CD4-positive, alpha-beta T cell treated with Interleukin-17A for 4 hours (primary cell): ENCODE results near the gene HCK.

Source experiments
- DNase-seq: peaks from one replicate; pipeline ENCODE4 v3.0.0-alpha.2; 2020; ENCODE audit warnings: mixed read lengths

HCK gene

GRCh38 chr20:32063695-32064094 is 11.7 kb downstream of the HCK start:
- no peak for DNase-seq

DNA sequence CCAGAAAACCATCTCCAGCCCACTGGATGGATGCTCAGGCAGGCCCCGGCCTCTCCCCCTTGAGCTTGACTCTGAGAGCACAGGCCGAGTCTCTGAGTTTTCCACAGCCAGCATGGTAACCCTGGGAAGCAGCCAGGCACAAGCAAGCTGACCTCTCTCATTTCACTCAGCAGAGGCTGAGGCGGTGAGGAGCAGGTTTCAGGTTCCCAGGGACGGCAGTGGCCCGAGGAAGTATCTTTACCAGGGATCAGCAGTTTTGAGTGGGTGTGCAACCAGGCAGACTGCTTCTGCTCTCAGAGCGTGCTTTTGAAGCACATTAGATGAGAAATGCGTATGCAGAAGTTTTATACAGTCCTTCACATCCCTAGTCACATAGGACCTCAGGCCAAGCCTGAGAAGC is 12.6 kb downstream of the HCK start:
- DNase-seq, result no peak

DNA sequence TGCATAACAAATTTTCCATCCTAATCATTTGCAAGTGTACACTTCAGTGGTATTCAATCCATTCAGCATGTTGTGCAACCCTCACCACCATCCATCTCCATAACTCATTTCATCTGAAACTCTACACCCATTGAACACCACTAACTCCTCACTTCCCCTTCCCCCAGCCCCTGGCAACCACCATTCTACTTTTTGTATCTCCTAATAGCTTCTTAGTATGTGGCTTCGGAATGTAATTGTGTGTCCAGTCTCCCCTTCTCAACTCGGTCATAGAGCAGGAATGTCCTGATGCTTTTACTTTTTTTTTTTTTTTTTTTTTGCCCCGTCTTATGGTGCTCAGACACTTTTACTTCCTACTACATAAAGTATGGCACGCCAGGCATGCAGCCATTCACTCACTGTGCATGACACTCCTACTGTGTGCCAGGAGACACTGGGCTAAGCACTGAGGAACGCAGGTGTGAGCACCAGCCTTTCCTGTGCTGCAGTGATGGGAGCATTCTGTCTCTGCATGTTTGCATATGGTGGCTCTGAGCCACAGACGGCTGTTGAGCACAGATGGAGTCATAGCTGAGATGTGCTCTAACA is 15.3 kb downstream of the HCK start:
- DNase-seq, result no peak

GRCh38 chr20:32068174-32068573 is 16.1 kb downstream of the HCK start:
- no peak for DNase-seq

DNA sequence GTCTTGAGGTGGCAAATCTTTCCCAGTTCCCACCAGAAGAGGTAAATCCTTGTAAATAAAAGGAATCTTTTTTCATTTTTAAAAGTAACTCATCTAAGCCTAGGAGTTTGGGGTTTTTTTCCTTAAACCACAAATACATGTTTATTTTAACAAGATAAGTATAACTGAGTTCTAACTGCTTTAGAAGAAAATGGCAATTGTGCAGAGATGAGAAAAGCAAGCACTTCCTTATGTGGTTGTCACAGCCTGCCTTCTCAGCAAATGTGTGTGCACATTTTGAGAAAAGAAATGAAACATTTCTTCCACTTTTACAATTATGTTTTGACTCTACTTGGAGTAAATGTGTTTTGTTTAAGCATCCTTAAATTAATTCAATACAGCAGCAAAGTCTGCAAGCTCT is 17.7 kb downstream of the HCK start:
- no peak for DNase-seq

GRCh38 chr20:32070282-32070681 is 18.2 kb downstream of the HCK start:
- no peak for DNase-seq

DNA sequence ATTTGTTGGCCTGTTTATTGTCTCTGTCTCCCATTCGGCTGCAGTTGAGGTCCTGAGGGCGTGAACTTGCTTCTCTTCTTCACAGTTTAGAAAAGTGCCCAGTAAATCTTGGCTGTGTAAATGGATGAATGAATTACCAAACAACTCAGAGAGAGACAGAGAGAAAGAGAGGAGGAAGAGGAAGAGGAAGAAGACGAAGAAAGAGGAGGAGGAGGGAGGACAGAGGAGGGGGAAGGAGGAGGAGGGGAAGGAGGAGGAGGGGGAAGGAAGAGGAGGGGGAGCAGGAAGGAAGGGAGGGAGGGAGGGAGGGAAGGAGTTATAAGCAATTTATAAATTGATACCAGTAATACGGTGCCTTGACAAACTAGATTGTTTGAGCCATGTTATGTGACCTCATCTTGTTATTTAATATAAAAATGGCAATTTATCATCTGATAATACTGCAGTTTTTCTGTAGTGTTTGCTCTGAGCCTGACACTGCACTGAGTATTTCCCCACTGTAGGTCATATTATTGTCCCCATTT is 18.7 kb downstream of the HCK start:
- no peak for DNase-seq

- DNase-seq, result no peak
These were observed 19.5 kb downstream of the HCK start for GRCh38 chr20:32071395-32072167.

DNA sequence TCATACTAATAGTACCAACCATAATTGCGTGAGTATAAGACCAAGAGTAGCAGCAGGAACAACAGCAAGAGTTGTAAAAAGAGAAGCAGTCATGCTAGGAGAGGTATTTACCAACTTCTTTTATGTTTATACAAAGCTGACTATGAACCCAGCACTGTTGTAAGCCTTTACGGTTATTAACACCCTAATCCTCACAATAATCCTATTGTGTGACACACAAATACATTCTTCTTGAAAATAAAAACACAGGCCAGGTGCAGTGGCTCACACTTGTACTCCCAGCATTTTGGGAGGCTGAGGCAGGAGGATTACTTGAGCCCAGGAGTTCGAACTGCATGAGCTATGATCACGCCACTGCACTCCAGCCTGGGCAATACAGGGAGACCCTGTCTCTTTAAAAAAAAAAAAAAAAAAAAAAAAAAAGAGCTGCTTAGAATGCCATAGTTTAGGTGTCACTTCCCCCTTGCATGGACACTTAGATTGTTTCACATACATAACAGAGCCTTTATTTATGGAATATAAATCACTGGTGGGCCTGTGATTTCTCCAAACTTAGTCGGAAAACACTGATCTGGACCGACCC is 20.2 kb downstream of the HCK start:
- DNase-seq, result no peak

- DNase-seq, result no peak
These were observed 23.5 kb downstream of the HCK start for GRCh38 chr20:32075534-32075933.

DNA sequence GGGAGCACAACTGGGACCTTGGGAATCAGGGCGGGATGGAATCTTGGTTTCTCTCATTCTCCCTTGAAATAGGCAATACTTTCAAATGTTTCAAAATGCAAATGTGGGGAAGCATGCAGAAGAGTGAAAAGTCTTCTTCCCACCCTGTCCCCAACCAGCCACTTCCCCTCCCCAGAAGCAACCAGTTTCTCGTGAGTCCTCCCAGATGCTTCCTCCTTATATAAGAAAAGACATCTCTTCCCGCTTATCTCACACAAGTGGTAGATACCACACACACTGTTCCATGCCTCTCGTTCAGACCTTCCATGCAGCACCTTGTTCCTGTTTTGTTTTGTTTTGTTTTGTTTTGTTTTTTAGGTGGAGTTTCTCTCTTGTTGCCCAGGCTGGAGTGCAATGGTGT is 25.1 kb downstream of the HCK start:
- DNase-seq, result no peak

DNA sequence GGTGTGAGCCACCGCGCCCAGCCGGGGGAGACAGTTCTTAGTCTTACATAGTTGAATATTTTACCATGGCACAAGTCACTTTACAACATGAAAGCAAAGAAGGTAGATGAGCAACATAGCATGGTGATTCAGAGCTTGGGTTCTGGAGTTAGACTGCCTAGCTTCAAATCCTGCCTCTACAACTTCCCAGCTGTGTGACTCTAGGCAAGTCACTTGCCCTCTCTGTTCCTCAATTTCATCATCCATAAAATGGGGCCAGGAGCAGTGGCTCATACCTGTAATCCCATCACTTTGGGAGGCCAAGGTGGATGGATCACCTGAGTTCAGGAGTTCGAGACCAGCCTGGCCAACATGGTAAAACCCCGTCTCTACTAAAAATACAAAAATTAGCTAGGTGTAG is 26.3 kb downstream of the HCK start:
- no peak for DNase-seq

GRCh38 chr20:32078791-32079190 is 26.7 kb downstream of the HCK start:
- no peak for DNase-seq

- no peak for DNase-seq
These were observed 27.6 kb downstream of the HCK start for GRCh38 chr20:32079655-32080109.

DNA sequence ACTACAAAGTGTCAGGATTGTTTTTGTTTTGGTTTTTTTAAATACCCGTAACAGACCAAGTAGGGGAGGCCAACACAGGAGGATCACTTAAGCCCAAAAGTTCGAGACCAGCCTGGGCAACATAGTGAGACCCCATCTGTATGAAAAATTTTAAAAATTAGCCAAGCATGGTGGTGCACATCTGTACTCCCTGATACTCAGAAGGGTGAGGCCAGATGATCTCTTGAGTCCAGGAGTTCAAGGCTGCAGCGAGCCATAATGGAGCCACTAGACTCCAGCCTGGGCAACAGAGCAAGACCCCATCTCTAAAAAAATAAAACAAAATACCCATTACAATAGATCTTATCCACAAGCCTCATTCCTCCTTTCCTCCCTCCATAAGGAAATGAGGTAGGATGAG is 28.7 kb downstream of the HCK start:
- no peak for DNase-seq

DNA sequence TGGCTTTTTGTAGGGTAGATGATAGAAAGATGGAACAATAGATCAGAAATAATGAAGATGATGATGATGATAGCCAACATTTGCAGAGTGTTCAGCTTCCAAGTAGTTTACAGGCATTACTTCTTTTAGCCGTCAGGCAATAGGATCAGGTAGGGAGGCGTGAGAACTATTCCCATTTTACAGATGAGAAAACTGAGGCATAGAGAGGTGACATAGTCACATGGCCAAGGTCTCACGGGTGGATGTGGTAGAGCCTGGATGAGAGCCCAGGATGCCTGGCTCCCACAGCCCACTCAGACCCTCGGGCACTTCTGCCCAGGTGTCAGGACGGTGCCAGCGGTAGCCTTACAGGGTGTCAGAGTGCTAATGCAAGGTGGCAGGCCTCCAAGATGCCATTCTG is 31.4 kb downstream of the HCK start:
- DNase-seq, result no peak

DNA sequence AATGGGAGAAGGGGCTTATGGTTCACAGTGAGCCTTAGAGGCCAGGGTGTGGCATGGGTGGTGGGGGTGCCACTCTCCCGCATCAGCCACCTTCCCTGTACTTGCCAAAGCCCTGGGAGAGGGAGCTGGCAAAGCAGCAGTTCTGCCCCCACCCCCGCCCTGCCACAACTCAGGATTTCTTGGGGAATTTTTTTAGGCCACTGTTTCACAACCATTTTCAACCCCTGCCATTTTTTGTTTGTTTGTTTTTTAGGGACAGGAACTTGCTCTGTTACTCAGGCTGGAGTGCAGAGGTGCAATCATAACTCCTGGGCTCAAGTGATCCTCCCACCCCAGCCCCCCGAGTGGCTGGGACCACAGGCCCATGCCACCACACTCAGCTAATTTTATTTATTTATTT is 35.0 kb downstream of the HCK start:
- no peak for DNase-seq

- DNase-seq, result no peak
These were observed 36.7 kb downstream of the HCK start for GRCh38 chr20:32088759-32089158.

DNA sequence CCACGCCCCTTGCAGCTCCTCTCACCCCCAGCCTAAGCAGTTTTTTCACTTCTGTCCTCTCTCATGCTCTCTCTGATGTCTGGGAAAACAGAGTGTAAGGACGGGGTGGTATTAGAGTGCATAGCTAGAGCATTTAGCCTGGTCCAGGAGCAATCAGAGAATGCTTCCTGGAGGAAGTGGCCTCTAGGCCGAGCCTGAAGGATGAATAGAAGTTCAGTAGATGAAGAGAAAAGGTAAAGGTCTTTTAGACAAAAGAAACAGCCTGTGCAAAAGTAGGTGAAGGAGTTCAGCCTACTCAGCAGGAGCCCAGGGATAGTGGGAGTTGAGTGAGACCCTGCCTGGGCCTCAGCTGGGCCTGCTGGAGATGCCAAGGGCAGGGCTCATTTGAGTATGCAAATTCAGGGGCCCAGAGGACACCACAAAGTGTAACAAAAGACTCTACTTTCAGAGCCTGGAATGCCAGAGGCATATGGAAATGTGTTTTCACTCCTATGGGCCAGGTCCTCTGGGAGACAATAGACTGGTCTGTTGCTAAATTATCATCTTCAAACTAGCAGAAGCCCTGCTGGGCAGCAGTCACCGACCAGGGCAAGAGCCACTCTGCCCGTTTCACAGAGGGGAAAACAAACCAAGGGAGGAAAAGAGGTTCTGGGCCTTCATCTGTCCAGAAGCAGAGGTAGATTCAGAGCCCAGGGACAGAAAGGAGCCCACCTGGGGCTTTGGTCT is 37.8 kb downstream of the HCK start:
- DNase-seq, result no peak

GRCh38 chr20:32091888-32092346 is 39.9 kb downstream of the HCK start:
- peak; percentile 81 for DNase-seq

GRCh38 chr20:32098786-32099185 is 46.7 kb downstream of the HCK start:
- no peak for DNase-seq

- DNase-seq, result no peak
These were observed 56.9 kb downstream of the HCK start for GRCh38 chr20:32108814-32109391.
